HG03066 (cell line): Measurements from ENCODE around the gene GCA.
A peak's percentile ranks its signal among the peaks of the same experiment; 100 is the strongest.

Source experiments
- ATAC-seq: cut with Tn5 transposase; IDR thresholded peaks from one replicate; pipeline ENCODE4 v1.9.1; 2021; ENCODE audit warnings: low read depth; ENCODE audit not compliant: unreplicated experiment

GCA gene

DNA sequence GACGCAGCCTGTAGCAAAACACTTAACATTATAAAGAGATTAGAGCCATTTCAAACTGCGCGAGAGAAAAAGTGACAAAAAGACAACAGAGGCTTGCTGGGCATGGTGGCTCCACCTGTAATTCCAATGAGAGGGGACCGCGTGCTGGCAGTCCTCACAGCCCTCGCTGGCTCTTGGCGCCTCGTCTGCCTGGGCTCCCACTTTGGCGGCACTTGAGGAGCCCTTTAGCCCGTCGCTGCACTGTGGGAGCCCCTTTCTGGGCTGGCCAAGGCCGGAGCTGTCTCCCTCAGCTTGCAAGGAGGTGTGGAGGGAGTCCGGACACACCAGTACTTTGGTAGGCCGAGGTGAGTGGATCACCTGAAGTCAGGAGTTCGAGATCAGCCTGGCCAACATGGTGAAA lies 16.1 kb upstream of the GCA start:
- ATAC-seq = no peak

DNA sequence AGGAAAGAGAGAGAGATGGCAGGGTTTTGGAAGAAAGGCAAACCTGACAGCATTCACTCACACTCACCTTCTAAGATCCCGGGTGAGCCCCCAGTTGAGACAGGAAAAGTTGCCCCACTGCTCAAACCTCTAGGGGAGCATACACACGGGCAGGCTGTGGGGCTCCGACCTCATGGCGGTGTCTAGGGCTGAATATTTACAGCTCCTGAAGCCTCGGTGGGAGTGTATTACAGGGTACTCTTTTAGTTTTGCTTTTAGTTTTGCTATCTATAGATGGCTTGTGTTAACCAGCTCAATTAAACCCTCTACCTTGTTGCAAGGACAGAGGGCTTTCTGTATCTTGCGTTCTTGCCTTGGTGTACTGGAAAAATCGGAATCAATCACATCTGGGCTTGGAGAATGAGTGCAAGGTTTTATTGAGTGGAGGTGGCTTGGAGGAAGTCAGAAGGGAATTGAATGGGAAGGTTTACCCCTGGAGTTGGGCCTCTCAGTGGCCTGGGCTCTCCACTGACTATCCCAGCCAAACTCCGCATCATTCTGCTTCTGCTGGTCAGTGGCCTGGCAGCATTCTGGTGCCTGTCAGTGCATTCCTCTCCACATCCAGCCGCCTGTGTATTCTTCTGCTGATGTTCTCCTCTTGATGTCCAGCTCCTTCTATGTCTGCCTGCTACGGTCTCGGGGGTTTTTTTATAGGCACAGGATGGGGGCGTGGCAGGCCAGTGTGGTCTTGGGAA lies 15.3 kb upstream of the GCA start:
- peak; percentile 93 for ATAC-seq

DNA sequence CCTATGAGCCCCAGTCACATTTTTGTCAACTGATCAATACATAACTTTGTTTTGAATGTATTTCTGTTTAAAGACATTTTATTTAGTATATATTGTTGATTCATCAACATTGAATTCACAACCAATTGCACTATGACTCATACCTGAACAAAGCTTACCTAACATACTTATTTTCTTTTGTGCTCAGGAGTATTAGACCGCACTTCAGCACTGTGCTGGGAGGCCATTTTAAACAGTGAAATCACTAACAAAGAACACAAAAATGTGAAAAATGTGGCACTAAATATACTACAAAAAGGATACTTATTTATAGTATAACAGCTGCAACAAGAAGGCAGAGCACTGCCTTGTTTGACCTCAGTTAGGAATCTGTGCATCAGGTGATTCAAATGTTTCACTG lies 13.1 kb upstream of the GCA start:
- ATAC-seq = no peak

DNA sequence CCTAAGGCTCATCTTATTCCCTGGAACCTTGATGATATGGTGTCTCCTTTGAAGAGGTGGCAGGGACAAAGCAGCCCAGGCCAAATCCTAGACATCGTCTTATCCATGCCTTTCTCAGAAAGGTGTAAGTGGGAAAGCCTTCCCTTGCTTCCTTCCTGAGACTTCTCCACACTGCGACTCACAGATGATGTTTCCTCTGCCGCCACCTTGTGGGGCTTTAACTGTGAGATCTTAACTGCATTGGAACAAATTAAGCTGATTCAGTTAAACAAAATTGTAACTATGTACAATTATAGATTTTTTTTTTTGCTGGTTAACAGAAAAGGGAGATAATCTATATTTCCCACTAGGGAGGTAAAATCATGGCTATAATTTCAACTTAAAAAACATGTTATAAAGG lies 10.0 kb upstream of the GCA start:
- ATAC-seq = peak; percentile 63

DNA sequence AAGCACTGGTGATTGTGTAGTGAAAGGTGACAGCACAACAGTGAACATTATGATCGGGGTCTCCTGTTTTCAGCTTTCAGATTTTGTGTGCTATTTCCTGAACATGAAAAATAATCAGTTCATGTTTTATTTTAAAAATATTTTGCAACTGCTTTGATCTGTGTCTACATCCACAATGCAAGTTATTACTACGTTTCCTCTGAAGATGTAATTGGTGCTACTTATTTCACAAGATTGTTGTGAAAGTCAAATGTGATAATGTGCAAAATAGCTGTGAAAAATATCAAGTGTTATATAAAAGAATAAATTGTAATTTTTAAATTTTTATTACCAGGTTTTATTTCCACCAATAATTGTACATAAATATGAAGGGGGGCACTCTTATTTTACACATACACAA lies 6.1 kb upstream of the GCA start:
- ATAC-seq = no peak

DNA sequence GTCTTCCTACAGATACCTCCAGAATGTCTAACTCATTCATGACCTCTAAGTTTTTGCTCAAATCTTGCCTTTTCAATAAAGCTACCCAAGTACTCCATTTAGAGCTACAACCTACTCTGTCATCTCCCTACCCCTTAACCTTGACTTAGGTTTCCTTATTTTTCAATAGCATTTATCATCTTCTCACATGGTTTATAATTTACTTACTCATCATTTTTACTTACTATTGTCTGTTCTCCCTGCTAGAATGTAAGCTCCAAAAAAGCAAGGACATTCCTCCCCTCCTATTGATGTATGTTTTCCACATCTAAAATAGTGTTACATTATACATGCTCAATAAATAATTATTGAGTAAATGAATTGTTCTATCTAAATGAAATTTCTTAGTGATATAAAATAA lies 3.1 kb upstream of the GCA start:
- no peak for ATAC-seq

DNA sequence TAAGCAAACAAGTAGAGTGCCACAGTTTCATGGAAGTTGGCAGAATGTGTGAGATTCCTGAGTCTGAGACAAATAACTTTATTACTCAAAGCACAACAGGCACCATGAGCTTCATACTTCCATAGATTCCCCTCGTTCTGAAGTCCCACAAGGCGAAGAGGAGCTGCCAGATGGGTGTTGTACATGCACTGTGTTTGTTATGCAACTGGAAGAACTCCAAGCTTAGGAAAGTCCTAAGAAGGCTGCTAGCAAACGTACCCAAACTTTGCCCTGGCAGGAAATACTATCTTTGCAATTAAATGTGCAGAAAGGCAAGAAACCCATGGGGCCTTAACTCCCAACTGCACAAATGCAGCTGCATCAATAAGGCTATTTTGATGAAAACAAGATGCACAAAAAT lies 1.6 kb upstream of the GCA start:
- ATAC-seq = no peak

DNA sequence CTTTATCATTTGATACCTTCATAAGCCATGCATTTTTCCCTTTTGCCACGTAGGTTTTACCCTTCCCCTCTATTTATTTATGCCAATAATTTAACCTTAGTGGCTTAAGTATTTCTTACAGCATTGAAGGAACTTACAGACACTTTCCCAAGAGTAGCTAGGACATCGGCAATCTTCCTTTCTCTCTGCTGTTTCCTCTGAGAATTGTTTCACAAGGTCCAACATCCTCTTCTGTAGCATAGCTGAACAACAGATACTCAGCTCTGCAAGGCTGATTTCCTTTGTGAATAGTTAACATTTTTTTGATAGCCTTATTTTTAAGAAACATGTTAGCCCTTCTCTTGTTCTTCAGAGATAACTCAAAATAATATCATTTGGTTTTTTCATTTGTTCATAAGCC lies 1.1 kb upstream of the GCA start:
- ATAC-seq = no peak

DNA sequence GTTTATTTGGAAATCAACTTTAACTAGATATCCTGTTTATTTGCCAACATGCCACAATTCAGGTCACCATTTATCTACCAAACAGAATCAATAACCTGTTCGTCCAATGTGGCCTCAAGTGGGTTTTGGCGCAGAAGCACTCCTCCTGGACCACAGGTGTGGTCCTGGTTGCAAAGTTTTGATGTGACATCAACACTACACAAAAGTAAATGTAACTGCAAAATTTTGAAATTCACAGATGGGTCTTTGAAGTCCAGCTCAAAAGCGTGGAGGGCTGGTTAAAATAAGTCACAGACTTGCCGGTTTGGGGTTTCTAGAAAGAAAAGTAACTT lies 474 bp upstream of the GCA start:
- no peak for ATAC-seq

DNA sequence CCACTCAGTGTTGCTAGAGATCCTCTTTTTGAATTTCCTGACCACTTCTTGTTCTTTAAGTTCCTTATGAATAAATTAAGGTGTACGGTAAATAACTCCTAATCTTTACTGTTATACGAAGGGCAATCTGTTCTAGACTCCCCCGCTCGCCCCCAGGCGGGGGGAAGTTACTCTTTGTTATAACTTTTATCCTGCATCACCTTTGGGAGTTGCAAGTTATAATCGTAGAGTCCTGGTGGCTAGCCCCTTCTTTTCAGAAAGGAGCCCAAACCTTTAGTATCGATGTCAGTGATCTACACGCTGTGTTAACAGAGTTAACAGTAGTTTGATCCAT lies 652 bp downstream of the GCA start:
- ATAC-seq = no peak

DNA sequence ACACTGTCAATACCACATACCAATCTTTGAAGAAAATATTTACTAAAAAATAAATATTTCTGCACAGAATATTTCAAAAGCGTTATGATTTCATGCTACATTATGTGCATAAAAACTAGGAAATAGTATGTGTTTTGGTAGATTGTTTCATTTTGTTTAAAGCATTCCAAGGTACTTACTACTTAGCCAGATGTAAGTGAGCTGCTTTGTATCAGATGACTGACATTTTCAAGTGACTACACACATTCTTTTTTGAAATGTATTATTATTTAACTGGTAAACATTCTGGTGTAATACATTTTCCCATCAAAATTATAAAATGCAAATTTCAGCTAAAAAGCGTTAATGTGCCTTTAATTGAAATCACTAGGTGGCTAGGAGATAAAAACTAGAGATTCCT lies 21.5 kb downstream of the GCA start:
- ATAC-seq = no peak

DNA sequence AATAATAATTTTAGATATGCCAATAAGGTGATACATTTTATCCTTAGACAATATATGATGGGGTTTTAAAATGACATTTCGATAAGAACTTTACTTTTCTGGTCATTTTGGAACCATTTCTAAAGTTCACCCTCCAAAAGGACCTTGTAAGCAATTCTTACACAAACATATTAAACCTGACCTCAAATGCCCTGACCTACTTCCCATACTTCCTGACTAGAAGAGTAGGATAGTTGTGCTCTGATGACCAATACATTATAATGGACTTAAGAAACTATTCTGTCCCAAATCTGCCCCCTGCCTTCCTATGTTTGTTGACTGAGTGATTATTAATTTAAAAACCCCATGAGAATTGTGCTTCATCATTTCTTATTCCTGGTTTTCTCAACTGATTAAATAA lies 24.6 kb downstream of the GCA start:
- ATAC-seq = no peak

DNA sequence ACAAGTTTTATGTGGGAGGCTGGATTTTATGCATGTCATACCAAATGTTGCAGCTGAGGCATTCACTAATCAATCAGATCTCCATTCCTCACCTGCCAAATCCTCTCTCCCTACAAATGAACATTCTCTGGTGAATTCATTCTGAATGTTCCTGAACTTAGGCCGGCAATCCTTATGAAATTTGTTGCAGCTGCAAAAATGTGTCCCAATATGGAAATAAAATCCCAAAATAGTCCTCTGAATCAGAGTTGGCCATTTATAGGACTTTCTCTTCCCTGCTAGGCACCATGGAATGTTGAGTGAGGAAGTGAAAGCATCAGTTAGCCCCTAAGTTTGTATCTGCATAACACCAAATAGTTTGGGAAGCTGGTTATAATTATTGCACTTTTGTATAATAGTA lies 25.6 kb downstream of the GCA start:
- no peak for ATAC-seq

DNA sequence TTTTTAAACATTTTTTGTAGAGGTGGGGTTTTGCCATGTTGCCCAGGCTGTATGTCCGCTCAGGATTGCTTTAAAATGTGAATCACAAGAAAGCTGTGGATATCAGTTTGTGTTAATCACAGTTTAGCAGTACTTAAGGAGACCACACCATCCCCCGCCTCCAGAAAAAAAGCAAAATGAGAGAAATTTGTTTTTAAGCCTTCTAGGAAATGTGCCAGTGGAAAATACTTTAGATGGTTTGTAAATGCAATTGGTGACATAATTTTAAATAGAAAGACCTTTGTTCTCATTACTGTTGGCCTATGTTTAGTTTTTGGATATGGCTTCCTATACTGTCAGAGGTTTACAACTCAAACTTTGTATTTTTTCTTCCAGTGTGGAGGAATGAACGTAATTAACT lies 27.0 kb downstream of the GCA start:
- ATAC-seq = no peak

DNA sequence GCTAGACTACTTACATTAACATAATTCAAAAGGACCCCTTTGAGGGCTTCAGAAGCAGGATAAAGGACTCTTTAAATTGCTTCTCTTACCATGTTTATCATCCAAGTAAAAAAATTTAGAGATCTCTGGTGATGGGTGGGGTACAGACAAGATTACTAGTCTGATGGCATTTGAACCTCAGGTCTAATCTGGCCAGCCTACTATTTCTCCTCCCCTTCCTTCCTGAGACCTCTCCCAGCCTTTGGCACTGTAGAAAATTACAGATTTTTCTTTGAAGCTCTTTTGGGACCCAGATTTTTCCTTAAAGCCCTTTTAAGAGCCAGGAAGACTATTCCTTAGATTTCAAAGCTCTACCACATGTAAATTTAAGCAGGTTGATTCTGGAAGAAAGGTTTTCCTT lies 28.9 kb downstream of the GCA start:
- no peak for ATAC-seq

DNA sequence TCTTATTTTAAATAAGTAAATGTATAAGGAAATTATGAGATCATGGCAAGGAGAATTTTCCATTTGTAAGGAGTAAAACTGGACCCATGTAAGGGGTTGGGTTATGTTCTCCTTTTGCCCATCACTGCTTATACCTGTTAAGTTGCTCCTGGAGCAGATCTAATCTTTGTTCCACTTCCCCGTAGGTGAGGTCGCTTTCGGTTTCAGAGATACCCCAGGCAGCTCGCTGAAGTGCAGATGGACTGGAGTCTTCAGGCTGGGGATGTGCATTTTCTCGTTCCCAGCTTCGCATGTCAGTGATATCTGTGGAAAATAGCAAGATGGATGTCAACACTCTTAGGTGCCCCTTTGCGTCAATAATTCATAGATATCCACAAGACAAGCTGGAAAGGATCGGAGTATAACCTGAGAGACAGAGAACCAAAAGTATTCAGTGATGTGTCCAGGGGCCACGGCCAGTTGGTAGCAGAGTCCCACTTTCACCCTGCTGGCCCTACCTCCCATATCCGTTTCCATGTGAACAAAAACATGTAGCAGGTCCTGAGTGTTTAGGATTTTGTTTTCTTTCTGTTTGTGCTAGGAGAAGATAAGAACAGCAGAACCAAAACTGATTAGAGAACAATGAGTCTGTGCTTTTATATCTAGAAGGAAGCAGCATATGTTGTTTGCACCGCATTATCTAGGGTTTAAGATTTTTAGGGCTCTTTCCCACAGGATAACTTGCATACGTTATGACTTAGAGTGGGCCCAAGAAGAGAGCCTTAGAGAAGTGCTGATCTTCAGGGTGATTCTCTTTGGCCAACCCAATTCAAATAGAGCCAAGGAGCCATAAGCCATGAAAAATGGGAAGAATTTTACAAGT lies 36.0 kb downstream of the GCA start:
- peak; percentile 43 for ATAC-seq

DNA sequence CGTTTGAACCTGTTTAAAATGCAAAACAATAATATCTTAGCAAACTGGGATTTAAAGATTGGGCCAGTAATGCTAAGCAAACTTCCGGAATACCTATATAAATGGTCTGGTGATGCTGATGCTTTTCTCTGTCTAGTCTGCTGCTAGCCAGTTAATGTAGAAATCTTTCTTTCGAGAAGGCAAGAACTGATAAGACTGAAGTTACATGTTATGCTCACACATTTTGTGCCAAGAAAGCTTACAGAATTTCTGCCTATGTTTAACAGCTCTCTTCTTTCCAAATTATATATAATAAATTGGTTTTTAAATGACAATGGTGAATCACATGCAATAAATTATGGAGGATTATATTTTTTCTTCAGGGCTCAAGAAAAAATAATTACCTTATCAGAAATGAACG lies 37.9 kb downstream of the GCA start:
- no peak for ATAC-seq

DNA sequence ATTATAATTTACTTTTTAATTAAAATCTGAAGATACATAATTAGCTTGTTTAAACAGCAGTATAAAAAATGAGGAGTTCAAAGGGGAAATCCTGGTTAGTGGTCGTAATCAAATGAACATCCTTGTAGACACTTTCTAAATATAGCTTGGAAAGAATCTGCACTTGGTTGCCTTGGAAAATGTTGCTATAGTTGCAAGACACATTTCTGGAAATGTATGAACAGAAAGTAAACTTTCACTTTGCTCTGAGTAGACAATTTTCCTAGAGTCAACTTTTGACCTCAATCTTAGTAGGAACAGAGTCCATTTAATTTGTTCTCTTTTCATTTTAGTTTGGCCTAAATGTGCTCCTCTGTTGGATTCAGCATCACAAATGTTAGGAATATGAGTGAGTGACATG lies 38.3 kb downstream of the GCA start:
- no peak for ATAC-seq

DNA sequence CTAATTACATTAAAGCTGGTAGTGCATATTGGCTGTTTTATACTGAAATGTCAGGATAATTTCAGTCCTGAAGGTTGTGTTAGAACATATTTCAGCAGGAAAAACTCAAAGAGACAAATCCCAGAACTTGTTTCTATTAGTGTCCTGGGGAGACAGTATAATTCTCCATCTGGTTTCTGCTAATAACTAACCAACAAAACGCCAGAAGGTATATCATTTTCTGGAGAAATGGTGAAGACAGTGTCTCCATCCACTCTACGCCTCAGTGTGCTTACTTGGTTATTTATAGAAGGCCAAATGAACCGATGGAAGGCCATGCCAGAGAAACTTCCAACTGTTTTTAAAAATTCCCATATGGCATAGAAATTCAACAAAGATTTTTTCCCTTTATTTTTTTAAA lies 41.6 kb downstream of the GCA start:
- no peak for ATAC-seq

DNA sequence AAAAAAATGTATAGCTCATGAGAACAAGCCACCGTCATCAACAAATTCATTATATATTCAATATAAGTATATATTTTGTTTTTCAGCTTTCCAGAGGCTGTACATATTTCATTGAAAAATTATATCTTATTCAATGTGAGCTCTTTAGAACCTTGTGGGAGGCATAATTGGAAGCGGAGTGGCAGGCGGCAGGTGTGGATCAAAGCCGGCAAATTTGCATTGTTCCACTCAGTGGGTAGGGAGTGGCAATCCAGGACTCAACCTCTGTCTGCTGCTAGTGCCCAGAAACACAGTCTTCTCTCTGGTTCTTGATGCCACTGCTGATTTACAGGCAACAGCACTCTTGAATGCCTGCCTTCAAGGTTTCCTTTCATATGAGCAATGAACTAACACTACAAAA lies 46.9 kb downstream of the GCA start:
- no peak for ATAC-seq

DNA sequence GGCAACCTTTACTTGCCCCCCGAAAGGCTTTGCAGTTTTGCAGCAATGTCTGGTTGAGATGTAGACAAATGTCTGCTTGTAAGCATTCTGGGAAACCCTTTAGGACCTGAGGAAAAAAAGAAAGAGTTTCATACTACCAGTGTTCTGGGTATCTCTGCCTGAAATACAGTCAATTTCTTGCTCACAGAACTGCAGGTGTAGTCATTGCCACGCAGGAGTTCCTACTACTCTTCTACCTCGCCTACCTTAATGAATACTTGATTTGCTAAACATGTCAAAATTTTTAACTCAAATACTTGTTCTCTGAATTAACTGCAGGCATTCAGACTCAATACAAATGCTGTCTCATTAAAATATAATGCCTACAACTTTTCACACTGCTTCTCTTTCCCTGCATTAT lies 56.4 kb downstream of the GCA start:
- no peak for ATAC-seq

DNA sequence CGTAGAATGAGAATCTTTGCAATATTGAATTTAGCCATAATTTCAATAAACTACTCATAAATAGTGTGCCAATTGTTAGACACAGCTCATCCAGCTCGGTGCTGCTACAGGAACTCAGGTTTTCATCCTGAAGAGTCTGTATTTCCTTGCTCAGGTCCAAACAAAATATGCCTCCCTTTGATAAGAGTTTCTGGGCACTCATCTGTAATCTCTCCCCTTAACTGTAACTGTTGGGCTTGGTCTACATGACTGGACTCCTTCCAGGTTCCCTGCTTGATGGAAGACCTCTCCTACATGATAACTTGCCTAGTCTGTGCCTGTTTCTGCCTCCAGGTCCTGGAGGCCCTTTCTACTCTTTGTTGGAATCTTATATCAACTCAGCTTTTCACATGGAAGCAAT lies 57.9 kb downstream of the GCA start:
- no peak for ATAC-seq

DNA sequence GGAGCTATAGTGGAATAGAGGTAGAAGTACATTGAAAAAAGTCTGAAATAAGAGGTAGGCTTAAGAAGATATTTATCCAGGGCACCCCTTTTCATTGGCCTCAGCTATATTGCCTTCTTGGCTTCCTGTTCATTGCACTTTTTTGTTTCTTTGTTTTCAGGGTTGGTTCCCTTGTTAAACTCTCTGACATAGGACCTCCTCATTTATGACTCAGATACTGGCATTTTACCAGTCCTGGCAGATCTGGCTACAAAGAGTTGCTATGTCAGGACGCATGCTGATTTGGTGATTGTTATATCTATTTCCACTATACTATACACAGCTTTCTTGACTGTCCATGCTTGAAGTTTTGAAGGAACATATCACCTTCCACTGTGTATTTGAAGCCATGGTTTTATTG lies 60.0 kb downstream of the GCA start:
- ATAC-seq = no peak
